ENCODE measurements around the gene SLC9B1. TPM values are rescaled to one million over a fixed set of nuclear protein-coding genes. Genes with fewer than 3 reads are reported as not detected.
A peak's percentile ranks its signal among the peaks of the same experiment; 100 is the strongest.

The SLC9B1 gene
- total RNA-seq, 1 experiment from 2014 or later, result 0.62 TPM

DNA sequence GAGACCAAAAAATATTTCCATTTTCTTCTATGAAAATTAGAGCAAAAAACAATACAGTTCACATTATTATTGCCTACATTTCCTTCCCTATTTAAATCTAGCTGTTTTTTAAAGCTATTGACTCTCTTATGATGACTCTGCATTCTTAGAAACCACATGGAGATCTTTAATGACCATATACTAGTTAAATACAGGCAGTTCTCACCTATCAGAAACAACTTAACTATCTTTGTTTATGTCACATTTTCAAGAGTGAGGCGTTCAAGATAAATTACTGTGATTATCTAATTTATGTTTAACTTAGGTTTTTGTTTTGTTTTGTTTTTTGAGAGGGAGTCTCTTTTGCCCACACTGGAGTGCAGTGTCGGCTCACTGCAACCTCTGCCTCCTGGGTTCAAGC, 147.7 kb downstream of the SLC9B1 start:
- DNase-seq (ENCODE audit: low spot score), result no peak
- CTCF ChIA-PET, result no interaction called here
- peaks cover 2% of the 10 kb centered on the region for H3K36me3 ChIP-seq (ENCODE audit: insufficient read depth, low read length, poor library complexity, severe bottlenecking)
- H3K4me3 ChIP-seq (ENCODE audit: low read depth, low read length, poor library complexity, severe bottlenecking), result no peak overlapping the region
- TF ChIP-seq, protein P1, sequence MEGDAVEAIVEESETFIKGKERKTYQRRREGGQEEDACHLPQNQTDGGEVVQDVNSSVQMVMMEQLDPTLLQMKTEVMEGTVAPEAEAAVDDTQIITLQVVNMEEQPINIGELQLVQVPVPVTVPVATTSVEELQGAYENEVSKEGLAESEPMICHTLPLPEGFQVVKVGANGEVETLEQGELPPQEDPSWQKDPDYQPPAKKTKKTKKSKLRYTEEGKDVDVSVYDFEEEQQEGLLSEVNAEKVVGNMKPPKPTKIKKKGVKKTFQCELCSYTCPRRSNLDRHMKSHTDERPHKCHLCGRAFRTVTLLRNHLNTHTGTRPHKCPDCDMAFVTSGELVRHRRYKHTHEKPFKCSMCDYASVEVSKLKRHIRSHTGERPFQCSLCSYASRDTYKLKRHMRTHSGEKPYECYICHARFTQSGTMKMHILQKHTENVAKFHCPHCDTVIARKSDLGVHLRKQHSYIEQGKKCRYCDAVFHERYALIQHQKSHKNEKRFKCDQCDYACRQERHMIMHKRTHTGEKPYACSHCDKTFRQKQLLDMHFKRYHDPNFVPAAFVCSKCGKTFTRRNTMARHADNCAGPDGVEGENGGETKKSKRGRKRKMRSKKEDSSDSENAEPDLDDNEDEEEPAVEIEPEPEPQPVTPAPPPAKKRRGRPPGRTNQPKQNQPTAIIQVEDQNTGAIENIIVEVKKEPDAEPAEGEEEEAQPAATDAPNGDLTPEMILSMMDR (conservative IDR thresholded peaks at IDR 0.05; ENCODE audit: low read depth, low read length), result no peak
- no peak for TF ChIP-seq EZH2 (IDR thresholded peaks at IDR 0.05; ENCODE audit: borderline replicate concordance, low read depth, low read length, poor library complexity, severe bottlenecking)
- POLR2A ChIA-PET (ENCODE audit: low non-redundant PET), result no interaction called here
- H3K9me3 ChIP-seq (ENCODE audit: low read depth, low read length, poor library complexity, severe bottlenecking), result peaks cover 1% of the 10 kb centered on the region
- BruUV-seq (replicated peaks), result no TSS peak
- no peaks in the 10 kb centered on the region for H3K27me3 ChIP-seq (replicated peaks; ENCODE audit: insufficient read depth, low read depth, low read length, poor library complexity)
- H3K4me1 ChIP-seq (ENCODE audit: insufficient read depth, low read length, poor library complexity, severe bottlenecking), result peaks cover 20% of the 10 kb centered on the region
- peak overlapping the region; percentile 28 for H3K27ac ChIP-seq (ENCODE audit: low read depth, low read length, poor library complexity, severe bottlenecking)
- intact Hi-C loops (cut with micrococcal nuclease; ENCODE audit: unreplicated experiment), result no loop called here

DNA sequence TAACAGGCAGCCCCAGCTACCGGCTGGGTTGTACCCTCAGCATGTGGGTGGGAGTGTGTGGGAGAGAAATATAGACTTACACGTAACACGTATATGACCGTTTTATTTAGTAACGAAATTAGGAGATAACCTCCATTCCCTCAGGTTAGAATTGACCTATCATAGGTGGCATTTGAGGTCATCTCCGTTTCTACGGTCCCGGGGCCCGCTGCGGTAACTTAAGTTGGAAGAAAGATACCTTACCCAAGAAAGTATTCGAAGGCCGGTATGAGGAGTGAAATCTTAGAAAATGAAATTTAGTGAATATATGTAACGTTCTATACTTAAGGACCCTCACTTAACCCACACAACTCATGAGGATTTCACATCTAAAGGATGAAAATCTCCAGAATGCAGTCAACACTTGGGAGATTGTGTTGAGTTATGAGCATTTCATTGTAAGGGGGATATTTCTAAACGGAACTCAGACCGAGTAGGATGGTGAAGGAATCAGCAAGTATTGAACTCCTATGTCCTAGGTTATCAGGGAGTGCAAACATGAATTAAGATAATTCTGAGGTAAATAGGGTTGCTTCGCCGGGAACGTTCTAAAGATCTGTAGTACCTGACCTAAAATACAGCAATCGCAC, 149.8 kb downstream of the SLC9B1 start:
- POLR2A ChIA-PET (ENCODE audit: low non-redundant PET), result interaction anchor here (0.6 kb wide), 1 partner anchor 42 kb away, joined by 4 read pairs; no protein-coding TSS in a partner anchor
- Histone ChIP-seq H3K27me3 (replicated peaks; ENCODE audit: insufficient read depth, low read depth, low read length, poor library complexity) (no peaks in the 10 kb centered on the region), H3K36me3 (ENCODE audit: insufficient read depth, low read length, poor library complexity, severe bottlenecking) (no peaks in the 10 kb centered on the region), H3K4me1 (ENCODE audit: insufficient read depth, low read length, poor library complexity, severe bottlenecking) (peaks cover 20% of the 10 kb centered on the region), H3K4me3 (ENCODE audit: low read depth, low read length, poor library complexity, severe bottlenecking) (peak overlapping the region; percentile 71), H3K9me3 (ENCODE audit: low read depth, low read length, poor library complexity, severe bottlenecking) (no peaks in the 10 kb centered on the region), H3K27ac (ENCODE audit: low read depth, low read length, poor library complexity, severe bottlenecking) (peak overlapping the region; percentile 96)
- no peak for DNase-seq (ENCODE audit: low spot score)
- TF ChIP-seq EZH2 (IDR thresholded peaks at IDR 0.05; ENCODE audit: borderline replicate concordance, low read depth, low read length, poor library complexity, severe bottlenecking), result no peak
- TF ChIP-seq, protein P1 (conservative IDR thresholded peaks at IDR 0.05; ENCODE audit: low read depth, low read length), result no peak
- intact Hi-C loops (cut with micrococcal nuclease; ENCODE audit: unreplicated experiment), result no loop called here
- BruUV-seq (replicated peaks), result no TSS peak
- CTCF ChIA-PET, result no interaction called here

DNA sequence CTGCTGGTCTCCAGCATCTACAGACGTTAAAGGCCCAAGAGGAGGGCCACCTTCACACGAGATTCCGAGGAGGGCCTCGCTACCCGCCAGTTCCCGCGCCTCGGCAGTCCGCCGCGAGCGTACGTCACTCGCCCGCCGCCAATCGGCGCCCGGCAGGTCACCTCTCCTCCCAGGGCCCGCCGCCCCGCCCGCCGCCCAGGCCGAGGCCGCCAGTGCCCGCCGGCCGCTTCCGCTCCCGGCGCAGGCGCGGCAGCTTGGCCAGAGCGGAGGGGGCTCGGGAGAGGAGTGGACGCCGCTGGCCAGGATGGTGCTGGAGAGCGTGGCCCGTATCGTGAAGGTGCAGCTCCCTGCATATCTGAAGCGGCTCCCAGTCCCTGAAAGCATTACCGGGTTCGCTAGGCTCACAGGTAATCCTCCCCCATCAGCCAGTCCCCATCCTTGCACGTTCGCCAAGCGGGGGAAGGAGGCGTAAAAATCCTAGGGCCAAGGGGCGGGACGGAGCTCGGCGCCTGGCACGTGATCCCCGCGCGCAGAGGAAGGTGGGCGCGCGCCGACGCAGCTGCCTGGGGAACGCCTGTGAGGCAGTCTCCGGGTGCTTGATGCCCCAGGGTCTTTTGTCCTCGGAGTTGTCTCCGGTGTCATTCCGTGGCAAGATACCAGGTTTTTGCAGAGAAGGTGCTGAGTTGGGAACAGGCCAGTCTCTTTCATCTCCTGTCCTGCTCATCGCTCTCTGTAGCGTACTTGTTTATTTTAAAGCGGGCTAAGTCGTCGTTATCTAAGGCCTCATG, 150.5 kb downstream of the SLC9B1 start, which contains the start of gene CISD2:
Gene CISD2, plus strand, starts transcription at position 212 of the 788 bp plus-strand sequence. Its CDS starts 93 bp downstream, at position 305.
- intact Hi-C loops (cut with micrococcal nuclease; ENCODE audit: unreplicated experiment), result no loop called here
- TF ChIP-seq, protein P1 (conservative IDR thresholded peaks at IDR 0.05; ENCODE audit: low read depth, low read length), result no peak
- TF ChIP-seq EZH2 (IDR thresholded peaks at IDR 0.05; ENCODE audit: borderline replicate concordance, low read depth, low read length, poor library complexity, severe bottlenecking), result no peak
- no TSS peak for BruUV-seq (replicated peaks)

More for the DNA sequence above, 150.5 kb downstream of the SLC9B1 start, which contains the start of gene CISD2:
- DNase-seq (ENCODE audit: low spot score), result peak; percentile 96
- Histone ChIP-seq H3K9me3 (ENCODE audit: low read depth, low read length, poor library complexity, severe bottlenecking) (no peaks in the 10 kb centered on the region), H3K4me1 (ENCODE audit: insufficient read depth, low read length, poor library complexity, severe bottlenecking) (peaks cover 20% of the 10 kb centered on the region), H3K27me3 (replicated peaks; ENCODE audit: insufficient read depth, low read depth, low read length, poor library complexity) (no peaks in the 10 kb centered on the region), H3K36me3 (ENCODE audit: insufficient read depth, low read length, poor library complexity, severe bottlenecking) (no peaks in the 10 kb centered on the region), H3K27ac (ENCODE audit: low read depth, low read length, poor library complexity, severe bottlenecking) (peak within 1 kb of the TSS; percentile 96), H3K4me3 (ENCODE audit: low read depth, low read length, poor library complexity, severe bottlenecking) (peak within 1 kb of the TSS; percentile 71)
- POLR2A ChIA-PET (ENCODE audit: low non-redundant PET), result interaction anchor here (0.6 kb wide), 1 partner anchor 41 kb away, joined by 4 read pairs; no protein-coding TSS in a partner anchor
- CTCF ChIA-PET, result no interaction called here

Data from A673 (cell line).